ENCODE results near the gene TPPP3. TPM values are rescaled to one million over a fixed set of nuclear protein-coding genes. Genes with fewer than 3 reads are reported as not detected.

Gene TPPP3
- total and polyA plus RNA-seq, 9 of the 15 experiments (the other 6 are each of a cell fraction or from before 2014, with no cell fraction given) = 0.13 to 0.50 (median 0.36) TPM; not detected in 2

DNA sequence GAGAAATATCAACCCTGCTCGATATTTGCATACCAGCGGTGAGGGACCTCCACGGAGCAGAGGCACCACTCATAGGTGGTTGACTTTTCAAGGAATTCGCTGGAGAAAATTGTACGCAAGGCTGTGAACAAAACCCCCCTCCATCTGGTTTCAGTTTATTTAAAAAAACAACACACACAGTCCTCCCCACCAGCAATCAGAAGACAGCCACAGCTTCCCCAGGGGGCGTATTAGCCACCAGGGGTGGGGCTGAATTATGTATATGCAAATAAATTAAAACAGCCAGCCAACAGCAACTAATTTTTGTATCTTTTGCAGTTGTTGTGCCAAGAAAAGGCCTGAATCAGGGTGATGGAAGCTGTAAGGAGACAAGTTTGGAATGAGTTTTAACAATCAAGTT lies 31.8 kb upstream of the TPPP3 start:
- in situ Hi-C loops (cut with MboI) (no loop called here), intact Hi-C loops (cut with micrococcal nuclease) (loop anchor here (10.0 kb wide), 1 partner anchor 90 kb away; no protein-coding TSS in a partner anchor)
- POLR2A ChIA-PET = interaction anchor here (0.8 kb wide), 1 partner anchor 21 kb away, joined by 3 read pairs; no protein-coding TSS in a partner anchor
- H3K27ac ChIP-seq (ENCODE audit: extremely low read depth, low read depth, low read length) = no peak overlapping the region
- CTCF ChIA-PET (ENCODE audit: low intra/inter-chr PET ratio) = no interaction called here
- no peaks in the 10 kb centered on the region for H3K79me2 ChIP-seq (ENCODE audit: control insufficient read depth, insufficient read depth, low read length)
- H3K4me1 ChIP-seq (replicated peaks in 1 of 2; ENCODE audit: control insufficient read depth in 2 of 2, insufficient read depth in 2 of 2, low read length in 2 of 2) = peaks cover 2 to 5% of the 10 kb centered on the region in 2 experiments; a peak in 4 of 5 replicates
- FAIRE-seq (no peak), ATAC-seq (no peak), DNase-seq (ENCODE audit: extremely low read depth in 1 of 4, low spot score in 3 of 4) (no peak)
- H3K9me3 ChIP-seq (replicated peaks; ENCODE audit: control insufficient read depth, insufficient read depth, low read depth, low read length) = no peaks in the 10 kb centered on the region
- no peaks in the 10 kb centered on the region for H3K36me3 ChIP-seq (ENCODE audit: control insufficient read depth, insufficient read depth, low read length)
- TF ChIP-seq ZNF212 (CRISPR knock-in tag; IDR thresholded peaks at IDR 0.05) (no peak), CTCFL (IDR thresholded peaks at IDR 0.05; ENCODE audit: borderline replicate concordance, insufficient read depth, low read depth, low read length, poor library complexity, severe bottlenecking) (peak; percentile 22), SAP30 (IDR thresholded peaks at IDR 0.05; ENCODE audit: borderline replicate concordance, insufficient read depth, low read depth, low read length, poor library complexity, severe bottlenecking) (no peak), ZFPM2 (CRISPR knock-in tag; IDR thresholded peaks at IDR 0.05) (no peak)
- TF ChIP-seq, protein P1, sequence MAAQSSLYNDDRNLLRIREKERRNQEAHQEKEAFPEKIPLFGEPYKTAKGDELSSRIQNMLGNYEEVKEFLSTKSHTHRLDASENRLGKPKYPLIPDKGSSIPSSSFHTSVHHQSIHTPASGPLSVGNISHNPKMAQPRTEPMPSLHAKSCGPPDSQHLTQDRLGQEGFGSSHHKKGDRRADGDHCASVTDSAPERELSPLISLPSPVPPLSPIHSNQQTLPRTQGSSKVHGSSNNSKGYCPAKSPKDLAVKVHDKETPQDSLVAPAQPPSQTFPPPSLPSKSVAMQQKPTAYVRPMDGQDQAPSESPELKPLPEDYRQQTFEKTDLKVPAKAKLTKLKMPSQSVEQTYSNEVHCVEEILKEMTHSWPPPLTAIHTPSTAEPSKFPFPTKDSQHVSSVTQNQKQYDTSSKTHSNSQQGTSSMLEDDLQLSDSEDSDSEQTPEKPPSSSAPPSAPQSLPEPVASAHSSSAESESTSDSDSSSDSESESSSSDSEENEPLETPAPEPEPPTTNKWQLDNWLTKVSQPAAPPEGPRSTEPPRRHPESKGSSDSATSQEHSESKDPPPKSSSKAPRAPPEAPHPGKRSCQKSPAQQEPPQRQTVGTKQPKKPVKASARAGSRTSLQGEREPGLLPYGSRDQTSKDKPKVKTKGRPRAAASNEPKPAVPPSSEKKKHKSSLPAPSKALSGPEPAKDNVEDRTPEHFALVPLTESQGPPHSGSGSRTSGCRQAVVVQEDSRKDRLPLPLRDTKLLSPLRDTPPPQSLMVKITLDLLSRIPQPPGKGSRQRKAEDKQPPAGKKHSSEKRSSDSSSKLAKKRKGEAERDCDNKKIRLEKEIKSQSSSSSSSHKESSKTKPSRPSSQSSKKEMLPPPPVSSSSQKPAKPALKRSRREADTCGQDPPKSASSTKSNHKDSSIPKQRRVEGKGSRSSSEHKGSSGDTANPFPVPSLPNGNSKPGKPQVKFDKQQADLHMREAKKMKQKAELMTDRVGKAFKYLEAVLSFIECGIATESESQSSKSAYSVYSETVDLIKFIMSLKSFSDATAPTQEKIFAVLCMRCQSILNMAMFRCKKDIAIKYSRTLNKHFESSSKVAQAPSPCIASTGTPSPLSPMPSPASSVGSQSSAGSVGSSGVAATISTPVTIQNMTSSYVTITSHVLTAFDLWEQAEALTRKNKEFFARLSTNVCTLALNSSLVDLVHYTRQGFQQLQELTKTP (IDR thresholded peaks at IDR 0.05; ENCODE audit: low read depth in 1 of 2, partially characterized antibody in 2 of 2) = no peak
- H3K4me2 ChIP-seq (ENCODE audit: insufficient read depth, low read length) = no peak overlapping the region
- H4K20me1 ChIP-seq (replicated peaks; ENCODE audit: control insufficient read depth, insufficient read depth, low read length) = peaks cover 13% of the 10 kb centered on the region
- H3K9ac ChIP-seq (ENCODE audit: insufficient read depth in 1 of 2, low read depth in 2 of 2, low read length in 2 of 2) = no peak overlapping the region
- H2AFZ ChIP-seq (ENCODE audit: low read depth, low read length) = 0 out of 2 replicates have a peak overlapping the region, but pooled peaks have one; percentile 34
- no TSS peak for BruUV-seq (replicated peaks)
- WGBS (ENCODE audit: insufficient coverage, low coverage, missing lambda C conversion rate) = 17% methylated on average over 6 of the region's 6 CpGs
- H3K4me3 ChIP-seq = no peak overlapping the region
- peaks cover 2 to 11% of the 10 kb centered on the region in 2 experiments; a peak in 3 of 5 replicates for H3K27me3 ChIP-seq (ENCODE audit: control insufficient read depth in 2 of 2, insufficient read depth in 2 of 2, low read length in 2 of 2)
- H3K9me1 ChIP-seq (ENCODE audit: control insufficient read depth, insufficient read depth, low read length) = no peaks in the 10 kb centered on the region

All from K562 (cell line).